ENCODE measurements around the gene CD84.
"Not testable (repeated sequence)": the region's sequence is repeated elsewhere in the genome, so short reads cannot be mapped to it uniquely, and the experiment has no call there.

Gene CD84

DNA sequence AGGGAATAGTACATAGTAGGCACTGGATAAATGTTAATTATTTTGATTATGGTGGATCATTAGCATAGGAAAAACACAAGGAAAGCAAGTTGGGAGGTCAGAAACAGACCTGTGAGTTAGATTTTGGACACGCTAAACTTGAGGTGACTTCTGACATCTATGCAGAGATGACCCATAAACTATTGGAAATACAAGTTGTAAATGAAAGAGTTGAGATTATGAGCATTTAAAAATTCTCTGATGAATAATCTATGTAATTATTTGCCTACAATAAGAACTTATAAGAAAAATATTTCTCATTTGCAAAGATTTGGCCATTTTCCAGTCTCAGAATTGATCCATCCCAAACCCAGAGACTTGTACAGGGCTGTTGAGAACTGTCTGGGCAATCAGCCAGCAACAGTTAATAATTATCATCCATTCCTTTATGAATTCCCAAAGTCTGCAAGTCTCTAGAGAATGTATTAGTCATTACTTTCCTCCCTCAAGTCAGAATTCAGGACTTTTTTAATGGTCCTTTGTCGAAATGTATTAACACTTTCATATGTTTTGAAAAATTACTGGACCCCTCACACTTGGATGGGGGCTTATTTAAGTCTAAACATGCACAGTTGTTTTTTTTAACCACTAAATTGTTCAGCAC is 36.9 kb downstream of the CD84 start:
- no peak for DNase-seq (ENCODE audit: low read depth, low spot score)

DNA sequence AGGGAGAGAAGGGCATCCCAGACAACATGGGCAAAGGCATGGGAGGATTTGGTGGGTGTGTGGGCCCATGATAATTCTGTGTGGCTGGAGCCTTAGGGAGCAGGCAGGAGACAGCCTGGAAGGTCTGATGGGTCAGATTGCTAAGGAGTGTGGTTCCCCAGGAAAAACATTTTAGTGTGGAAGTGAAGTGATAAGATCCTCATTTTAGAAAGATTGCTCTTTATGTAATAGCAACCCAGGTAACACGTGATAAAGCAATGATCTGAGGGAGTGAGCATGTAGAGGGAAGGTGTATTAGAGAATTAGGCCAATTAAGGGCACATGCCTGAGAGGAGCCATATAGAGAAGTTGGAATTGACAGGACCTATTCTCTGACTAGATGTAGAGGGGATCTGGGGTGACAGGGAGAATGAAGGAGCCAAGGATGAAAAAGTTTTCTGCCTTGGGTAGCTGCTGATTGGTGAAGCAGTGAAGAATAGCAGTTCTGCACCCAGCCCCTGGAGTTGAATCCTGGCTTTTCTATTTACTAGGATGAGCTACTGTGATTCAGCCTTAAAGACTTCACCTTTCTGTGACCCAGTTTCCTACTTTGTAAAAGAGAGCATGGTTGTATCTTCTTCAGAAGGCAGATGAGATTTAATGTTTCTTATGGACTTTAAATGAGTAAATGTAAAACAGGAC is 37.5 kb downstream of the CD84 start:
- DNase-seq (ENCODE audit: low read depth, low spot score), result no peak

DNA sequence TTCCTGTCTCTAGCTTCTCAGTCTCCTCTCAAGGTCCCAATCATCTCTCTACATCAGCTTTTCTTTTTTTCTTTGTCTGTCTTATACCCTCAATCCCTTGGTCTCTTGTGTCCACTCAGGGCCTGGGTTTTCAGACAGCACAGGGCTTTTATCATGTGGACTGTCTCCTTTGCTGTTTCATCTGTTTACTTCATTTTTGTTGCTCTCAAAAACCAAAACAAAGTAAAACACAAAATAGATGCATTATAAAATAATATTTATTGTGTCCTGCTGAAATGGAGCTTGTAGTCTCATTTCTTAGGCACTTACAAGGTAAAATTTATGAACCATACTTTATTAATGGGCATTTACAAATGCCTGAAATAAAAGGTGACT is 38.5 kb downstream of the CD84 start:
- no peak for DNase-seq (ENCODE audit: low read depth, low spot score)

DNA sequence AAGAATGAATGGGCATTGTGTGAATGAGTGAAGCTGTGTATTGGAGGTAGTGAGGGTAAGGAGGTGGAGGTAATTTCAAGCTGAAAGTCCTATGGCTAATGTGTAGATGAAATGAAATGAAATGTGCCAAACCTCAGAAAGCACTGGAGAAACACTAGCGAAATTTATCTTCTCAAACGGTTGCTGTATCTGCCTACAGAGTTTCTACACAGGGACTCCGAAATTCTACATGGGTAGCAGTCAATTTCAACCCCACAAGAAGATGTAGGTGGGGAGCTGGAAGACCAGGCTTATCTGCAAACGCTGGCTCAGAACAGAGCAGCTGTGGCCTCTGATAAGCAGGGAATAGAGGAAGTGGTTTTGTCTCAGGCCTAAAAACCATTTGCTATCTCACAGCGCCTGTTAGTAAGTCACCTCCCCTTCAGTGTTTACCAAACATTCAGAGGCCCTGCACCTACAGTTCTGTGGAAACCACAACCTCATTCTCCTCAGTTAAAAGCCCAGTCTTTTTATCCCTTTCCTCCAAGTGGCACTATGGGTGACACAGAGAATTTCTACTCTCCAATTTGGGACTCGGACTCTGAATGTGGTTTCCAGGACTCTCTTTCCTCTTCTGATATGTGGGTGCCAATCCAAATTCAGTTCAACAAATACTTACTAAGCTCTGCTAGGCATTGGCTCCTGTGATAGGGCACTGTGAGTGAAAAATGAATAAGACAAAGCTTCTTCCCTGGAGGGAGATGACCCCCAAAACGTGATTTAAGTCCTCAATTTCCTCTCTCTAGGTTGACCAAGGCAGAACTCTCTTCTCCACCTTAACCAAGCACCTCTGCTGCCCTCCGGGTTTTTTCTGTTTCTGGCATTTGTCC is 39.1 kb downstream of the CD84 start:
- DNase-seq (ENCODE audit: low read depth, low spot score), result no peak

DNA sequence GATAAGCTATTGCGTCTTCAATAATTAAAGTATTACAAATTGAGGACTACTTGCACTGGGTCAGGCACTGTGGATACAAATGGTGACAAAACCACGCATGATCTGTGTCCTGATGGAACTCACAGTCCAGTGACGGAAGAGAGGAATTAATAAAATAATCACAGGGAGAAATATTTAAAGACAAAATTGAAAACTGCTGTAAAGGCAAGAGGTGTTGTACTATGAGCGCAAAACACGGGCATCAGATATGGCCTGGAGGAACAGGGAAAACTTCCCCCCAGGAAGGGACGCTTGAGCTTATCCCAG is 39.7 kb downstream of the CD84 start:
- DNase-seq (ENCODE audit: low read depth, low spot score), result no peak

DNA sequence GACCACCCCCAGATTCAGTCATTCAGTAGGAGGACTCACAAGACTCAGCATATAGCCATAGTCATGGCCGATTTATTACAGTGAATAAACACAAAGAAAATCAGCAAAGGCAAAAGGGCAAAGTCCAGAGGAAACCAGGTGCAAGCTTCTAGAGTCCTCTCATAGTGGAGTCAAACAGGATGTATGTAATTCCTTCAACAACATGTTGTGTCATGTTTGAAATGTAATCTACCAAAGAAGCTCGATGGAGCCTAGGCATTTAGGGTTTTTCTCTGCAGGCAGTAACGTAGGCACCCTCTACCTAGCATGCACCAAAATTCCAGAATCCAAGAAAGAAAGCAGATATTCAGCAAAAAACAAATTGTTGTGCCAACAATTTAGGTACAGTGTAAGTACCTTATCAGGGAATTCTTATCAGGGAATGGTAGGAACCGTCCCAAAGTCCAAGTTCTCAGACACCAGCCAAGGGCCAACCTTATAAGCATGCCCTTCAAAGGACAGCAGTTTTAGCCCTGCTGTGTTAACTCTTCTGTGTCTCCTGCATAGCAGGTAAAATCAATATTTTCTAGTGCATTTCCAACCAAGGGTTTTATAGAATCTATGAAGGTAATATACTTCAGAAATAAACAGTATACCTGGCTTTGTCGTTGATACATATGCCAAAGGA is 40.2 kb downstream of the CD84 start:
- no peak for DNase-seq (ENCODE audit: low read depth, low spot score)

DNA sequence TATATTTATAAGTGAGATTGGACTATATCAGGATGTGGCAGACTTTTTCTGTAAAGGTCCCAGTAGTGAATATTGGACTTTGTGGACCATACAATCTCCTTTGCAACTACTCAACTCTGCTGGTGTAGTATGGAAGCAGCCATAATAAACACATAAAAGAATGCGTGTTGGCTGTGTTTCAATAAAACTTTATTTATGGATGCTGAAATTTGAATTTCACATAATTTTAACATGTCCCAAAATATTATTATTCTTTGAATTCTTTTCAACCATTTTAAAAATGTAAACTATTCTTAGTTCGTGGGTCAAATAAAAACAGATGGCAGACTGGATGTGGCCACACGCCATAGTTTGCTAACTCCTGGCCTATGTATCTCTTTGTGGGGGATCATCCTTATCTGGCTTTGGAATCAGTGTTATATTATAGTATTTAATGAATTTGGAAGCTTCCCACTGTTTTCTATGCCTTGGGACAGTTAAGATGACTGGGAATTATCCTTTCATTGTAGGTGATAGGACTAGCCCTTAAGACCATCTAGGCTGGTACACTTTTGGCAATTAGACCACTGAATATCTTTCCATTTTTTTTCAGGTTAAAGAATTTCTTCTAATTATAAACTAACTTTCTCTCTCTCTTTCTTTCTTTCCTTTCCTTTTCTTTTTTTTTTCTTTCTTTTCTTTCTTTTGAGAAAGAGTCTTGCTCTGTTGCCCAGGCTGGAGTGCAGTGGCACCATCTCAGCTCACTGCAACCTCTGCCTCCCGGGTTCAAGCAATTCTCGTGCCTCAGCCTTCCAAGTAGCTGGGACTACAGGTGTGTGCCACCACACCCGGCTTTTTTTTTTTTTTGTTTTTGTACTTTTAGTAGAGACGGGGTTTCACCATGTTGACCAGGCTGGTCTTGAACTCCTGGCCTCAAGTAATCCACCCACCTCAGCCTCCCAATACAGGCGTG is 41.3 kb downstream of the CD84 start:
- no peak for DNase-seq (ENCODE audit: low read depth, low spot score)

DNA sequence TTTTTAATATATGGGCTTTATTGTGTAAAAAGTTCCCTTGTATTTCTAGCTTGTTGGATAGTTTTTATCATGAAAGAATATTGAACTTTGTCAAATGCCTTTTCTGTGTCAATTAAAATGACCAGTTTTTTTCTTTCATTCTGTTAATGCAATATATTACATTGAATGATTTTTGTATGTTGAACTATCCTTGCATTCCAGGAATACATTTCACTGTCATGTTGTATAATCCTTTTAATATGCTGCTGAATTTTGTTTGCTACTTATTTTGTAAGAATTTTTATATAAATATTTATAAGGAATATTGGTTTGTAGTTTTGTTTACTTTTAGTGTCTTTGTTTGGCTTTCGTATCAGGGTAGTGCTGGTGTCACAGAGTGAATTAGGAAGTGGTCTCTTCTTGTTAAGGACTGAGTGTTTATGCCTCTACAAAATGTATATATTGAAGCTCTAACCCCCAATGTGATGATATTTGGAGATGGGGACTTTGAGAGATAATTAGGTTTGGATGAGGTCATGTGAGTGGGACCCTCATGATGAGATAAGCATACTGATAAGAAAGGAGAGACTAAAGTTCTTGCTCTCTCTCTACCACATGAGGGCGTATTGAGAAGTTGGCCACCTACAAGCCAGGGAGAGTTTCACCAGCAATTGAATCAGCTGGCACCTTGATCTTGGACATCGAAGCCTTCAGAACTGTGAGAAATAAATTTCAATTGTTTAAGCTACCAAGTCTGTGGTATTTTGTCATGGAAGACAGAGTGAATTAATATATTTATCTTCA is 44.3 kb downstream of the CD84 start:
- no peak for DNase-seq (ENCODE audit: low read depth, low spot score)

DNA sequence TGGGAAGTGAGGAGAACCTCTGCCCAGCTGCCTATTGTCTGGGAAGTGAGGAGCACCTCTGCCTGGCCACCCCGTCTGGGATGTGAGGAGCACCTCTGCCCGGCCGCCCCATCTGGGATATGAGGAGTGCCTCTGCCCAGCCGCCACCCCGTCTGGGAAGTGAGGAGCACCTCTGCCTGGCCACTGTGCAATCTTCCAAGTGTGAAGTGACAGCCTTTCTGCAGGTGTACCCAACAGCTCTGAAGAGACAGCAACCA is 46.8 kb downstream of the CD84 start:
- not testable (repeated sequence) for DNase-seq (ENCODE audit: low read depth, low spot score)

DNA sequence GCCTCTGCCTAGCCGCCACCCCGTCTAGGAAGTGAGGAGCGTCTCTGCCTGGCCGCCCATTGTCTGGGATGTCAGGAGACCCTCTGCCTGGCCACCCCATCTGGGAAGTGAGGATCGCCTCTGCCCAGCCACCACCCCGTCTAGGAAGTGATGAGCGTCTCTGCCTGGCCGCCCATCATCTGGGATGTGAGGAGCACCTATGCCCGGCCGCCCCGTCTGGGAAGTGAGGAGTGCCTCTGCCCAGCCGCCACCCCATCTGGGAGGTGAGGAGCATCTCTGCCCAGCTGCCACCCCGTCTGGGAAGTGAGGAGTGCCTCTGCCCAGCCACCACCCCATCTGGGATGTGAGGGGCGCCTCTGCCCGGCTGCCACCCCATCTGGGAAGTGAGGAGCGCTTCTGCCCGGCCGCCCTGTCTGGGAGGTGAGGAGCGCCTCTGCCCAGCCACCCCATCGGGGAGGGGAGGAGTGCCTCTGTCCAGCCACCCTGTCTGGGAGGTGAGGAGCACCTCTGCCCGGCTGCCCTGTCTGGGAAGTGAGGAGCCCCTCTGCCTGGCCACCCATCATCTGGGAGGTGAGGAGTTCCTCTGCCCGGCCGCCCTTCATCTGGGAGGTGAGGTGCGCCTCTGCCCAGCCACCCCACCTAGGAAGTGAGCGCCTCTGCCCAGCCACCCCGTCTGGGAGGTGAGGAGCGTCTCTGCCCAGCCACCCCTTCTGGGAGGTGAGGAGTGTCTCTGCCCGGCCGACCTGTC is 47.3 kb downstream of the CD84 start:
- not testable (repeated sequence) for DNase-seq (ENCODE audit: low read depth, low spot score)

DNA sequence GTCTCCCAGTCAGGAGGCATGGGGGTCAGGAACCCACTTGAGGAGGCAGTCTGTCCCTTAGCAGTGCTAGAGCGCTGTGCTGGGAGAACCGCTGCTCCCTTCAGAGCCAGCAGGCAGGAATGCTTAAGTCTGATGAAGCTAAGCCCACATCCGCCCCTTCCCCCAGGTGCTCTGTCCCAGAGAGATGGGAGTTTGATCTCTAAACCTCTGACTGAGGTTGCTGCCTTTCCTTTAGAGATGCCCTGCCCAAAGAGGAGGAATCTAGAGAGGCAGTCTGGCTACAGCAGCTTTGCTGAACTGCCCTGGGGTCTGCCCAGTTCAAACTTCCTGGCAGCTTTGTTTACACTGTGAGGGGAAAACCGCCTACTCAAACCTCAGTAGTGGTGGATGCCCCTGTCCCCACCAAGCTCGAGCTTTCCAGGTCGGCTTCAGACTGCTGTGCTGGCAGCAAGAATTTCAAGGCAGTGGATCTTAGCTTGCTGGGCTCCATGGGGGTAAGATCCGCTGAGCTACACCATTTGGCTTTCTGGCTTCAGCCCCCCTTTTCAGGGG is 49.8 kb downstream of the CD84 start:
- not testable (repeated sequence) for DNase-seq (ENCODE audit: low read depth, low spot score)

DNA sequence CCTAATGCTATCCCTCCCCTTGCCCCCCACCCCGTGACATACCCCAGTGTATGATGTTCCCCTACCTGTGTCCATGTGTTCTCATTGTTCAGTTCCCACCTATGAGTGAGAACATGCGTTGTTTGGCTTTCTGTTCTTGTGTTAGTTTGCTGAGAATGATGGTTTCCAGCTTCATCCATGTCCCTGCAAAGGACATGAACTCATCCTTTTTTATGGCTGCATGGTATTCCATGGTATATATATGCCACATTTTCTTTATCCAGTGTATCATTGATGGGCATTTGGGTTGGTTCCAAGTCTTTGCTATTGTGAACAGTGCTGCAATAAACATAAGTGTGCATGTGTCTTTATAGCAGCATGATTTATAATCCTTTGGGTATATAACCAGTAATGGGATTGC is 55.5 kb downstream of the CD84 start:
- DNase-seq (ENCODE audit: low read depth, low spot score), result not testable (repeated sequence)

DNA sequence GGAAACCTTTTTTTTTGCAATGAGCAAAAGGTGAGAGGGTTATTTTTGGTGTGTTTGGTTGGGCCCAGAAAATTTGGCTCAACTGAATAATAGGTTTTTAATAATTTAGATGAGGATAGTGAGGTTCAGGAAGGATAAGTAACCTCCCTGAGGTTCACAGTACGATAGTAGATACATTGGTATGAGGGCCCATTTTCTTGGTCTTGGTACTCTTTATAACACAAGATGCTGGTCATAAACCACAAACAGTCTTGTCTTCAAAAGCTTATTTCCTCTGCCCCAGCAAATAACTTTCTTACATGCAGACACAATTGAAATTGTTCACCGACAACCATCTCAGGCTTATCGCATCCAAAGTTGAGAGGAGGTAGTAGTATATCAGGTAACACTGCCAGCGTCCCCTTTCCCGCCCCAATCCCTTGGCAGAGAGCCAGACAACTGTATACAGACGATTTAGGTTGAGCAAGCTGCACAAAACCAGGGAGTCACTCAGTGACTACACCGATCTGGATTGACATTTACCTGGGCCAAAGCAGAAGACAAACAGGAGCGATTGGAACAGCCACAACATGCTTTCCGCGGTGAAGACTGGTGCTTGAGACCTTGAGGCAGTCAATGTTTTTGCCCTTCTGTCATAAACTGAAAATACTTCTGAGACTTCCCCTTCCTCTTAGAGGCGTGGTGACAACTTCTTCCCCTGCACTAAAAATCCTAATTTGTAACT is 56.5 kb downstream of the CD84 start, which contains the start of gene SLAMF6:
Gene SLAMF6 (minus strand): TSS at position 634 of the 724 bp plus-strand sequence. CDS start 63 bp downstream, at position 571.
- DNase-seq (ENCODE audit: low read depth, low spot score), result no peak

DNA sequence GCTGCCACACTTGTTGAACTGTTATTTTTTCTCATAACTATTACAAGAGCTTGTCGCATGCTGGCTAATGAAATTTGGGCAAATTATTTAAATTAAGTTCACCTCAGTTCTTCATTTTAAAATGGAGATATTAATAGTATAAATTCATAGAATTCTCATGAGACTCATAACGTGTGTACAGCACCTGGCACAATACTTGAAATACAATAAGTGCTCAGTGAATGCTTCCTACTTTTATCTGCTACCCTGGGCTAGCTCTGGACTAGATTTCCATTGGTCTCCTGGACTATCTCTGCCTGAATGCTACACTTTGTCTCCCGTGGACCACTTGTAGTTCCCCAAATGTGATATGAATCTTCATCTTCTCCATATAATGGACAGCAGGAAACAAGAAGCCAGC is 57.2 kb downstream of the CD84 start:
- no peak for DNase-seq (ENCODE audit: low read depth, low spot score)

DNA sequence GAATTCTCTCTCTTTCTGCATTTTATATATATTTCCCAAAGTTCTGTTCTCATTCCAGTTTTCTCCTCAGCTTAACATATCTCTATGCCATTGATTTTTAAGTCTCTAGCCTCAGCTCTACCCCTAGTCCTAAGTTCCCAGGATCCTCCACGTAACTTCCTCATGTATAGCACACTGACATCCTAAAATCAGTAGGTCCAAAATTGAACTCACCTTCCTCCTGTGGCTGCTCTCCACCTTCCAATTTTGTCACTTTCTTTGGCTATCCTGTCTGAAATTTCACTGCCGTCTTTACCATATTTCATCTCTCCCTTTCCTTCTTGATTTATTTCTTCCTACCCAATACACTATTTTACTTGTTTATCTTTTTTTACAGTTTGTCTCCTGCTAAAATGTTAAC is 57.7 kb downstream of the CD84 start:
- no peak for DNase-seq (ENCODE audit: low read depth, low spot score)

DNA sequence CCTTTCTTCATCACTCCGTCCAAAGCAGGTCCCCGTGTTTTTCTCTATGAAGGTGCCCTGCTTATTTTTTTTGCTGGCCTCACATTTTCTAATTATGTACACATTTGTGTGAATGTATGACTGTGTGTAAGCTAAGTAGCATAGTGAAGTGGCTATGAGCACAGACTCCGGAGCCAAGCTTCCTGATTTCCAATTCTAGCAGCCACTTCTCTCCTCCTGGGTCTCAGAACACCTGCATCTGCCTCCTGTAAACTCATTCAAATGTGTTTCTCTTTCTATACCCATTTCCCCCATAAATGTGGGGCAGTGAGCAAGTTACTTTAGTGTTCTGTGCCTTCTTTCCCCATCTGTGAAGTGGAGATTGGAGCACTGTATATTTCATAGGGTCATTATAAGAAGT is 58.3 kb downstream of the CD84 start:
- no peak for DNase-seq (ENCODE audit: low read depth, low spot score)

DNA sequence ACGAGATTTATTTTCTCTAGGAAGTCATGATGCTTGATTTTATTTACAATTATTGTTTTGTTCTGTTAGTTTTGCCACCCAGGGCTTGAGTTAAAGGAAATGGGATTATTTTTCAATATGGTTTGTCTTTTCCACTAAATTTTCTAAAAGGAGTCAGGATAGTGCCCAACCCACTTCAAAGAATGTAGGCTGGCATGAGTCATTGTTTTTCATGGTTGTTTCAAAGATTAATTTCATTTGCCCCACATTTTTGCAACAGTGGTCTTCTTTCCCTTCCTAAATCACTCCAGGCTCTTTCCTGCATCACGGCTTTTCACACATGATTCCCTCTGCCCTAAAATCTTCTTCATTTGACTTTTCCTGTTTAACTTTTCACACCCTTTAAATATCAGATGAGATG is 58.7 kb downstream of the CD84 start:
- DNase-seq (ENCODE audit: low read depth, low spot score), result no peak

DNA sequence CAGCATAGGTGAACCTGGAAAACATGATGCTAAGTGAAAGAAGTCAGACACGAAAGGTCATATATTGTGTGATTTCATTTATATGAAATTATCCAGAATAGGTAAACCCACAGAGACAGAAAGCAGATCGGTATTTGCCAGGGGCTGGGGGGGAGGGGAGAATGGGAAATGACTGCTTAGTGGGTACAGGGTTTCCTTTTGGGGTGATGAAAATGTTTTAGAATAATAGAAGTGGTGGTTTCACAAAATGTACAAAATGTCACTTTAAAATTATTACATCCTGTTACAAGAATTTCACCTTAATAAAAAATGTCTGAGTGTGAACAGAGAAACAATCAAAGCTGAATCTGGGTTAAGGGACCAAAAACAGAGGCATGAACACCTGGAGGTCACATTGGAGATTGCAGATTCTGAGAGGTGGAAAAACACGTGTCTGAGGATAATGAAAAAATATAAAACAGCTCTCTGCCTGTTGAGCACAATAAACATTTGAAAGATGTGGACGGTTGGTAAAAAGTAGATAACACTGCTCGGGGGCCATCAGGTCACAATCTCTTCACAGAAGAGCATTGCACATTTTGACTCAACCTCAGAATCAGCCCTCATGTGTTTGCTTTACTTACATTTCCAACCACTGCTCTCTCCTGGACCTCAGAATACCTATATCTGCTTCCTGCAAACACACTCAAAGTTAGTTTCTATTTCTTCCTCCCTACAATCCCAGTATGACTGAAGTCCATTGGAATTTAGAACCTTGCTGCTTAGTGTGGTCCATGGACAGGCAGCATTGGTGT is 59.5 kb downstream of the CD84 start:
- DNase-seq (ENCODE audit: low read depth, low spot score), result no peak
